Neural progenitor cell (in vitro differentiated cells): ENCODE results near the gene LRRC7. TPM values are rescaled to one million over a fixed set of nuclear protein-coding genes. Genes with fewer than 3 reads are reported as not detected.
A peak's percentile ranks its signal among the peaks of the same experiment; 100 is the strongest.

ENCODE experiments used
- DNase-seq: peaks from one replicate; pipeline ENCODE4 v3.0.0-alpha.2; 2016; ENCODE audit warnings: low spot score
- H2AFZ ChIP-seq: fragments of 200-600 bp; sonication (generic); replicated peaks from 2 replicates; pipeline ENCODE4 v1.6.1; 2016; ENCODE audit warnings: antibody characterized with exemption
- H3F3A ChIP-seq: fragments of 200-600 bp; sonication (generic); 2 replicates; pipeline ENCODE4 v1.6.1; 2016; ENCODE audit warnings: antibody characterized with exemption, low read depth
- H3K27ac ChIP-seq: fragments of 200-600 bp; sonication (generic); 2 replicates; pipeline ENCODE4 v1.5.1; 2016; ENCODE audit warnings: mild to moderate bottlenecking
- H3K27me3 ChIP-seq: fragments of 200-600 bp; sonication (generic); 2 replicates; pipeline ENCODE4 v1.6.1; 2016; ENCODE audit warnings: mild to moderate bottlenecking, moderate library complexity
- H3K36me3 ChIP-seq: fragments of 200-600 bp; sonication (generic); 2 replicates; pipeline ENCODE4 v1.5.1; 2016
- H3K4me1 ChIP-seq: fragments of 200-600 bp; sonication (generic); 2 replicates; pipeline ENCODE4 v1.6.1; 2016; ENCODE audit warnings: mixed run types
- H3K4me2 ChIP-seq: fragments of 200-600 bp; sonication (generic); 2 replicates; pipeline ENCODE4 v1.6.1; 2016
- H3K4me3 ChIP-seq: fragments of 200-600 bp; sonication (generic); 2 replicates; pipeline ENCODE4 v1.5.1; 2016
- H3K79me2 ChIP-seq: fragments of 200-600 bp; sonication (generic); 2 replicates; pipeline ENCODE4 v1.6.1; 2016; ENCODE audit warnings: low read depth
- H3K9ac ChIP-seq: fragments of 200-600 bp; sonication (generic); 2 replicates; pipeline ENCODE4 v1.6.1; 2016
- H3K9me3 ChIP-seq: fragments of 200-600 bp; sonication (generic); 2 replicates; pipeline ENCODE4 v1.5.1; 2016; ENCODE audit warnings: low read depth
- H4K20me1 ChIP-seq: fragments of 200-600 bp; sonication (generic); 2 replicates; pipeline ENCODE4 v1.6.1; 2016; ENCODE audit warnings: low read depth
- H3K27ac Mint-ChIP-seq: 3 replicates; pipeline ENCODE4 v1.8.0; 2021; ENCODE audit warnings: mixed read lengths
- H3K27me3 Mint-ChIP-seq: 2 replicates; pipeline ENCODE4 v1.8.0; 2022; ENCODE audit warnings: low read depth, mild to moderate bottlenecking, inconsistent platforms, moderate library complexity, mixed read lengths; ENCODE audit not compliant: insufficient read depth
- H3K36me3 Mint-ChIP-seq: 3 replicates; pipeline ENCODE4 v1.8.0; 2021; ENCODE audit warnings: mixed read lengths
- H3K4me1 Mint-ChIP-seq: 3 replicates; pipeline ENCODE4 v1.8.0; 2021; ENCODE audit warnings: mixed read lengths
- H3K4me3 Mint-ChIP-seq: 3 replicates; pipeline ENCODE4 v1.8.0; 2021; ENCODE audit warnings: mild to moderate bottlenecking, moderate library complexity, mixed read lengths
- H3K9me3 Mint-ChIP-seq: 3 replicates; pipeline ENCODE4 v1.8.0; 2020; ENCODE audit warnings: mixed read lengths
- CTCF ChIP-seq: fragments of 200-600 bp; sonication (generic); IDR thresholded peaks from 2 replicates; pipeline ENCODE4 v1.5.1; 2017; ENCODE audit warnings: antibody characterized with exemption, mild to moderate bottlenecking
- EZH2 ChIP-seq: fragments of 200-600 bp; sonication (generic); IDR thresholded peaks from 2 replicates; pipeline ENCODE4 v1.6.1; 2017; ENCODE audit warnings: antibody characterized with exemption, mild to moderate bottlenecking, moderate library complexity
- EZH2phosphoT487 ChIP-seq: fragments of 200-600 bp; sonication (generic); IDR thresholded peaks from 2 replicates; pipeline ENCODE4 v1.6.1; 2017; ENCODE audit warnings: antibody characterized with exemption
- total RNA-seq: library from RNA; depleted of rRNA; stranded (reverse); fragments of >200 nt; gene quantifications from 2 replicates; pipeline ENCODE4 v1.2.3, GENCODE V29; 2015; ENCODE audit warnings: low replicate concordance

Gene LRRC7
- total RNA-seq, 1 donor from 2014 or later, result not detected

DNA sequence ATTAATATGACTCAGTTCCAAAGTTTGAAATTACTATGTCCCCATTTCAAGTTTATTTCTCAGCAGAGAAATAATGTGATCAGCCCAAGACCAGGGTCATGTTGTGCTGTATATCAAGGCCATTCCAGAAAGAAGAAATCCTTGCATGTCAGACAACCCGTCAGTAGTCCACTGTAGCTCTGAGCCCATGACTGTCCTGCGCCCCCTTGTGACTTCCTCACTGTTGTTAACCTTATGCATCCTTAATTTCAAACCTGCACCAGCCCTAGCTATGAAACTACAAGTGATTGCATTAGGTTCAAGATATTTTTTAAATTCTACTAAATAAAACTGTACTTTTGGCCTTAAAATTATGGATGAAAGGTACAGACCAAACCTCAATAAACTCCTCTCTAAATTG, 133.0 kb downstream of the LRRC7 start:
- H3K79me2 ChIP-seq, result no peaks in the 10 kb centered on the region
- no peaks in the 10 kb centered on the region for H3K36me3 Mint-ChIP-seq
- H3K4me3 Mint-ChIP-seq, result no peak overlapping the region
- H3K27me3 Mint-ChIP-seq, result no peaks in the 10 kb centered on the region
- no peaks in the 10 kb centered on the region for H3K36me3 ChIP-seq
- no peak overlapping the region for H3K9ac ChIP-seq
- no peaks in the 10 kb centered on the region for H3K9me3 ChIP-seq
- no peak overlapping the region for H3K27ac Mint-ChIP-seq
- TF ChIP-seq CTCF (peak; percentile 75), EZH2phosphoT487 (no peak), EZH2 (no peak)
- no peaks in the 10 kb centered on the region for H3F3A ChIP-seq
- no peaks in the 10 kb centered on the region for H3K4me1 Mint-ChIP-seq
- H3K4me3 ChIP-seq, result no peak overlapping the region
- no peak overlapping the region for H2AFZ ChIP-seq
- no peaks in the 10 kb centered on the region for H3K4me1 ChIP-seq
- H3K9me3 Mint-ChIP-seq, result no peaks in the 10 kb centered on the region
- no peak overlapping the region for H3K27ac ChIP-seq
- no peak overlapping the region for H3K4me2 ChIP-seq
- DNase-seq, result peak; percentile 68
- no peaks in the 10 kb centered on the region for H4K20me1 ChIP-seq
- no peaks in the 10 kb centered on the region for H3K27me3 ChIP-seq

GRCh38 chr1:69702085-69702484, 134.4 kb downstream of the LRRC7 start:
- no peaks in the 10 kb centered on the region for H3K79me2 ChIP-seq
- no peaks in the 10 kb centered on the region for H4K20me1 ChIP-seq
- Mint-ChIP-seq H3K36me3 (no peaks in the 10 kb centered on the region), H3K9me3 (no peaks in the 10 kb centered on the region), H3K4me1 (peaks cover 10% of the 10 kb centered on the region), H3K4me3 (no peak overlapping the region), H3K27ac (no peak overlapping the region), H3K27me3 (no peaks in the 10 kb centered on the region)
- H3K4me1 ChIP-seq, result no peaks in the 10 kb centered on the region
- TF ChIP-seq EZH2phosphoT487, result no peak
- no peak for TF ChIP-seq CTCF
- no peaks in the 10 kb centered on the region for H3F3A ChIP-seq
- no peak overlapping the region for H3K9ac ChIP-seq
- no peaks in the 10 kb centered on the region for H3K36me3 ChIP-seq
- no peak overlapping the region for H3K4me3 ChIP-seq
- H2AFZ ChIP-seq, result no peak overlapping the region
- H3K27me3 ChIP-seq, result no peaks in the 10 kb centered on the region
- no peaks in the 10 kb centered on the region for H3K9me3 ChIP-seq
- no peak overlapping the region for H3K27ac ChIP-seq
- no peak for DNase-seq
- no peak overlapping the region for H3K4me2 ChIP-seq

- no peak overlapping the region for H3K4me3 Mint-ChIP-seq
- no peaks in the 10 kb centered on the region for H3K79me2 ChIP-seq
- H3K36me3 ChIP-seq, result no peaks in the 10 kb centered on the region
- no peaks in the 10 kb centered on the region for H3K9me3 Mint-ChIP-seq
- H3K27me3 Mint-ChIP-seq, result no peaks in the 10 kb centered on the region
- no peak overlapping the region for H3K9ac ChIP-seq
- H3K4me3 ChIP-seq, result no peak overlapping the region
- no peak overlapping the region for H3K4me2 ChIP-seq
- H4K20me1 ChIP-seq, result no peaks in the 10 kb centered on the region
- no peaks in the 10 kb centered on the region for H3K4me1 ChIP-seq
- no peaks in the 10 kb centered on the region for H3K27me3 ChIP-seq
- no peak for DNase-seq
- no peaks in the 10 kb centered on the region for H3F3A ChIP-seq
- no peak overlapping the region for H3K27ac Mint-ChIP-seq
- H3K9me3 ChIP-seq, result no peaks in the 10 kb centered on the region
- TF ChIP-seq EZH2, result no peak
- TF ChIP-seq CTCF, result no peak
- TF ChIP-seq EZH2phosphoT487, result no peak
- H3K36me3 Mint-ChIP-seq, result no peaks in the 10 kb centered on the region
- H3K4me1 Mint-ChIP-seq, result peaks cover 11% of the 10 kb centered on the region
- no peak overlapping the region for H2AFZ ChIP-seq
- no peak overlapping the region for H3K27ac ChIP-seq
These were observed 138.8 kb downstream of the LRRC7 start for GRCh38 chr1:69706473-69706872.

- Histone ChIP-seq H3K36me3 (no peaks in the 10 kb centered on the region), H3K9me3 (no peaks in the 10 kb centered on the region), H3K9ac (no peak overlapping the region), H3F3A (no peaks in the 10 kb centered on the region), H3K79me2 (no peaks in the 10 kb centered on the region), H3K4me1 (no peaks in the 10 kb centered on the region), H2AFZ (no peak overlapping the region), H4K20me1 (no peaks in the 10 kb centered on the region), H3K4me3 (no peak overlapping the region), H3K27ac (no peak overlapping the region), H3K4me2 (no peak overlapping the region), H3K27me3 (no peaks in the 10 kb centered on the region)
- H3K4me3 Mint-ChIP-seq, result no peak overlapping the region
- TF ChIP-seq EZH2, result no peak
- no peak for TF ChIP-seq EZH2phosphoT487
- no peak for TF ChIP-seq CTCF
- no peaks in the 10 kb centered on the region for H3K27me3 Mint-ChIP-seq
- H3K4me1 Mint-ChIP-seq, result peaks cover 11% of the 10 kb centered on the region
- DNase-seq, result no peak
- no peaks in the 10 kb centered on the region for H3K9me3 Mint-ChIP-seq
- H3K27ac Mint-ChIP-seq, result no peak overlapping the region
- no peaks in the 10 kb centered on the region for H3K36me3 Mint-ChIP-seq
These were observed 139.4 kb downstream of the LRRC7 start for GRCh38 chr1:69707103-69707502.
